K562 (cell line): ENCODE results near the gene TM9SF4. TPM values are rescaled to one million over a fixed set of nuclear protein-coding genes. Genes with fewer than 3 reads are reported as not detected.
A peak's percentile ranks its signal among the peaks of the same experiment; 100 is the strongest.

Experiments used
- BMI1 ChIP-seq: fragments of 150-350 bp; IDR thresholded peaks from 2 replicates; pipeline ENCODE4 v1.6.1; 2014; ENCODE audit warnings: low read length
- CSDE1 ChIP-seq, 2 experiments: fragments of 450-650 bp; IDR thresholded peaks; 2 replicates each; pipeline ENCODE4 v1.6.1; 2016; ENCODE audit warnings: mild to moderate bottlenecking in 1 of 2
- DDX20 ChIP-seq: fragments of 450-650 bp; IDR thresholded peaks from 2 replicates; pipeline ENCODE4 v1.6.1; 2016; ENCODE audit warnings: missing genetic modification characterization, low read depth, mild to moderate bottlenecking, missing compliant biosample characterization, moderate library complexity
- HNRNPLL ChIP-seq: fragments of 200-400 bp; formaldehyde crosslinking; IDR thresholded peaks from 2 replicates; pipeline ENCODE4 v1.6.1; 2017; ENCODE audit warnings: low read length, low read depth, mild to moderate bottlenecking; ENCODE audit not compliant: poor library complexity, severe bottlenecking
- KLF1 ChIP-seq: fragments of 450-650 bp; IDR thresholded peaks from 2 replicates; pipeline ENCODE4 v1.6.1; 2016; ENCODE audit warnings: missing genetic modification characterization, missing compliant biosample characterization
- MAX ChIP-seq: sonication (generic); formaldehyde crosslinking; IDR thresholded peaks from 2 replicates; pipeline ENCODE4 v1.9.0; 2022; ENCODE audit warnings: mild to moderate bottlenecking, missing genetic modification reagents
- MEF2D ChIP-seq: conservative IDR thresholded peaks from 2 replicates; pipeline ENCODE4 v1.6.1; 2016; ENCODE audit warnings: low read depth, missing genetic modification characterization, missing compliant biosample characterization
- NBN ChIP-seq: fragments of 450-650 bp; IDR thresholded peaks from 2 replicates; pipeline ENCODE4 v1.6.1; 2016; ENCODE audit warnings: low read depth, mild to moderate bottlenecking
- NFE2 ChIP-seq: IDR thresholded peaks from 2 replicates; pipeline ENCODE4 v1.6.1; 2014; ENCODE audit warnings: antibody characterized with exemption, low read depth
- NR2C2 ChIP-seq, 2 experiments: fragments of 200-800 bp in 1 of 2; sonication (Bioruptor generic) in 1 of 2; sonication (generic) in 1 of 2; formaldehyde crosslinking in 1 of 2; IDR thresholded peaks; 2 replicates each; pipeline versions ENCODE4 v1.6.1 to v1.8.0; 2016 to 2022; ENCODE audit warnings: mild to moderate bottlenecking in 1 of 2, missing compliant biosample characterization in 1 of 2, missing genetic modification characterization in 1 of 2, missing genetic modification reagents in 1 of 2
- POLR2A ChIP-seq: fragments of 450-650 bp; conservative IDR thresholded peaks from 2 replicates; pipeline ENCODE4 v1.6.1; 2016
- RNF2 ChIP-seq: sonication (generic); IDR thresholded peaks from 2 replicates; pipeline ENCODE4 v1.6.1; 2016
- SAP30 ChIP-seq: fragments of 200-600 bp; sonication (generic); IDR thresholded peaks from 2 replicates; pipeline ENCODE4 v1.6.1; 2012; ENCODE audit warnings: borderline replicate concordance, low read depth, mild to moderate bottlenecking, moderate library complexity, low read length, control low read depth, inconsistent platforms; ENCODE audit not compliant: insufficient read depth, poor library complexity, severe bottlenecking
- SIN3B ChIP-seq: fragments of 450-650 bp; IDR thresholded peaks from 2 replicates; pipeline ENCODE4 v1.6.1; 2017; ENCODE audit warnings: low read depth, mild to moderate bottlenecking, moderate library complexity
- SMAD4 ChIP-seq: fragments of 250-450 bp; sonication (Bioruptor Pico); conservative IDR thresholded peaks from 2 replicates; pipeline ENCODE4 v1.8.0; 2021; ENCODE audit warnings: inconsistent platforms, mild to moderate bottlenecking, moderate library complexity
- SP1 ChIP-seq: sonication (generic); formaldehyde crosslinking; IDR thresholded peaks from 2 replicates; pipeline ENCODE4 v1.8.1; 2022; ENCODE audit warnings: mild to moderate bottlenecking, missing genetic modification reagents
- SUPT5H ChIP-seq: fragments of 450-650 bp; IDR thresholded peaks from 2 replicates; pipeline ENCODE4 v1.6.1; 2016
- TAF9B ChIP-seq: fragments of 450-650 bp; IDR thresholded peaks from 2 replicates; pipeline ENCODE4 v1.6.1; 2018; ENCODE audit warnings: mild to moderate bottlenecking; ENCODE audit not compliant: partially characterized antibody
- TRIM28 ChIP-seq: fragments of 450-650 bp; IDR thresholded peaks from 2 replicates; pipeline ENCODE4 v1.6.1; 2017
- U2AF2 ChIP-seq: fragments of 200-400 bp; formaldehyde crosslinking; optimal IDR thresholded peaks from 2 replicates; pipeline ENCODE3; 2017; ENCODE audit warnings: low read depth, mild to moderate bottlenecking, low read length
- UBTF ChIP-seq, 2 experiments: IDR thresholded peaks; 2 replicates each; pipeline ENCODE4 v1.6.1; 2012; ENCODE audit warnings: improper control_type of control experiment in 2 of 2, low read depth in 2 of 2, low read length in 2 of 2, borderline replicate concordance in 1 of 2
- ZBTB17 ChIP-seq: fragments of 450-650 bp; formaldehyde crosslinking; IDR thresholded peaks from 2 replicates; pipeline ENCODE4 v1.4.0; 2020; ENCODE audit warnings: mild to moderate bottlenecking
- ZC3H8 ChIP-seq: fragments of 450-650 bp; IDR thresholded peaks from 2 replicates; pipeline ENCODE4 v1.6.1; 2017
- ZNF584 ChIP-seq: fragments of 200-800 bp; sonication (Bioruptor generic); IDR thresholded peaks from 2 replicates; pipeline ENCODE4 v1.6.1; 2016; ENCODE audit warnings: low read depth, mild to moderate bottlenecking, missing genetic modification characterization, missing compliant biosample characterization
- polyA plus RNA-seq, 8 experiments: library from polyadenylated mRNA; depleted of rRNA in 4 of 8; stranded (reverse) in 5 of 8; unstranded in 3 of 8; fragments of >200 nt; fragmentation: Nextera tagmentation in 2 of 8; fragmentation: Illumina TruSeq in 1 of 8; extraction: Ambion mirVana in 2 of 8; extraction: Trizol in 1 of 8; gene quantifications; 2 replicates each; pipeline versions ENCODE4 v1.2.1 to v1.2.3, GENCODE V29; 2011 to 2014; ENCODE audit warnings: inconsistent platforms in 1 of 8, missing spikeins in 1 of 8
- total RNA-seq, 7 experiments: library from RNA; depleted of rRNA in 6 of 7; stranded (reverse); fragments of >200 nt in 6 of 7; fragmentation: Illumina TruSeq in 2 of 7; extraction: Trizol in 2 of 7; gene quantifications; 2 replicates each; pipeline versions ENCODE4 v1.2.1 to v1.2.3, GENCODE V29; 2011 to 2021; ENCODE audit warnings: low replicate concordance in 1 of 7

Gene TM9SF4
- total and polyA plus RNA-seq, 9 of the 15 experiments (the other 6 are each of a cell fraction or from before 2014, with no cell fraction given), result 14.5 to 46.3 (median 26.9) TPM

- TF ChIP-seq UBTF (IDR thresholded peaks at IDR 0.05; ENCODE audit: borderline replicate concordance in 1 of 2, low read depth in 2 of 2, low read length in 2 of 2) (no peak), SIN3B (peak; percentile 95), MEF2D (peak; percentile 79; the same call in 1 of the 2 replicates), MAX (peak; percentile 92), HNRNPLL (peak; percentile 16), RNF2 (no peak), SAP30 (peak; percentile 75), ZBTB17 (CRISPR knock-in tag) (peak; percentile 96), POLR2A (peak; percentile 94), SMAD4 (CRISPR knock-in tag) (0 out of 2 replicates have a peak, but pooled peaks have one; percentile 66), CSDE1 (IDR thresholded peaks at IDR 0.05) (peak; percentile 93 to 97), BMI1 (peak; percentile 21; the same call in 1 of the 2 replicates), KLF1 (tag) (peak; percentile 44; the same call in 1 of the 2 replicates), NR2C2 (CRISPR knock-in tag; IDR thresholded peaks at IDR 0.05) (peak; percentile 68), NR2C2 (tag; IDR thresholded peaks at IDR 0.05) (peak; percentile 92), TAF9B (peak; percentile 97), SP1 (CRISPR knock-in tag) (peak; percentile 78; the same call in 1 of the 2 replicates), NFE2 (peak; percentile 45; the same call in 1 of the 2 replicates), NBN (peak; percentile 76), SUPT5H (peak; percentile 90), ZNF584 (0 out of 2 replicates have a peak, but pooled peaks have one; percentile 46), DDX20 (peak; percentile 58; the same call in 1 of the 2 replicates), ZC3H8 (0 out of 2 replicates have a peak, but pooled peaks have one; percentile 67), U2AF2 (no peak), TRIM28 (0 out of 2 replicates have a peak, but pooled peaks have one; percentile 16)
Measured at GRCh38 chr20:32109392-32110172, at the start of gene TM9SF4 (continued).
